Panc1 (cell line): ENCODE measurements around the gene OGG1. TPM values are rescaled to one million over a fixed set of nuclear protein-coding genes. Genes with fewer than 3 reads are reported as not detected.

ENCODE experiments used
- ATAC-seq: fragments of 200-7000 bp; cut with Tn5 transposase; 2 replicates; pipeline ENCODE4 v1.9.1; 2020; ENCODE audit warnings: mild to moderate bottlenecking, moderate library complexity
- BruUV-seq: library from RNA; stranded (reverse); fragments of 400-500 nt; replicated peaks from 2 replicates; lab custom pipeline; 2021; lab: Mats Ljungman, UMichigan
- CTCF ChIA-PET: fragments of 300-600 bp; sonication (Branson Sonifier 250); formaldehyde crosslinking; loops from one replicate; lab custom pipeline; 2022; ENCODE audit warnings: antibody characterized with exemption; lab: Charles Lee
- POLR2A ChIA-PET: fragments of 300-600 bp; sonication (Branson Sonifier 250); formaldehyde crosslinking; loops from one replicate; lab custom pipeline; 2022; ENCODE audit warnings: antibody characterized with exemption; lab: Charles Lee
- DNase-seq: peaks from one replicate; pipeline ENCODE4 v3.0.0-alpha.2; 2010; ENCODE audit warnings: low read depth, low spot score
- H3K27ac ChIP-seq: 2 replicates; pipeline ENCODE4 v1.5.1; 2011; ENCODE audit warnings: mild to moderate bottlenecking, low read length, inconsistent platforms
- H3K27me3 ChIP-seq: fragments of 200-500 bp; sonication (Bioruptor generic); 2 replicates; pipeline ENCODE4 v1.6.0; 2014; ENCODE audit warnings: low read length, inconsistent platforms; ENCODE audit not compliant: control insufficient read depth, insufficient read depth
- H3K36me3 ChIP-seq: fragments of 200-500 bp; sonication (Bioruptor generic); 2 replicates; pipeline ENCODE4 v1.5.1; 2014; ENCODE audit warnings: inconsistent platforms, mild to moderate bottlenecking, low read length, moderate library complexity; ENCODE audit not compliant: control insufficient read depth, insufficient read depth
- H3K4me1 ChIP-seq: 2 replicates; pipeline ENCODE4 v1.5.1; 2011; ENCODE audit warnings: inconsistent platforms, mild to moderate bottlenecking, low read length, moderate library complexity; ENCODE audit not compliant: control insufficient read depth, insufficient read depth
- H3K4me3 ChIP-seq, 2 experiments: 2 replicates each; pipeline ENCODE4 v1.5.1; 2011 to 2012; ENCODE audit warnings: low read depth in 2 of 2, low read length in 2 of 2, mild to moderate bottlenecking in 2 of 2, inconsistent platforms in 1 of 2, moderate library complexity in 1 of 2
- H3K9me3 ChIP-seq: fragments of 200-500 bp; sonication (Bioruptor generic); 2 replicates; pipeline ENCODE4 v1.5.1; 2014; ENCODE audit warnings: low read depth, mild to moderate bottlenecking, inconsistent platforms, low read length, moderate library complexity; ENCODE audit not compliant: control insufficient read depth, insufficient read depth
- CTCF ChIP-seq: fragments of 450-650 bp; IDR thresholded peaks from 2 replicates; pipeline ENCODE4 v1.5.1; 2017; ENCODE audit warnings: mild to moderate bottlenecking
- POLR2AphosphoS5 ChIP-seq: IDR thresholded peaks from 2 replicates; pipeline ENCODE4 v1.6.1; 2012; ENCODE audit warnings: mild to moderate bottlenecking, low read depth, low read length, moderate library complexity
- SIN3A ChIP-seq: IDR thresholded peaks from 2 replicates; pipeline ENCODE4 v1.6.1; 2012; ENCODE audit warnings: low read depth, mild to moderate bottlenecking, low read length, moderate library complexity, borderline replicate concordance; ENCODE audit not compliant: insufficient read depth
- TCF7L2 ChIP-seq: IDR thresholded peaks from 2 replicates; pipeline ENCODE4 v1.6.1; 2011; ENCODE audit warnings: mild to moderate bottlenecking, low read depth, low read length, inconsistent platforms
- in situ Hi-C: cut with HindIII; loops from 2 replicates; pipeline ENCODE4 v1.10.0; 2016; ENCODE audit warnings: low sequenced_read_pairs, low pct_unique_long_range_greater_than_20kb
- intact Hi-C: fragments of 100-400 bp; cut with micrococcal nuclease; formaldehyde crosslinking; loops from one replicate; pipeline ENCODE4 v1.10.0; 2022; ENCODE audit not compliant: unreplicated experiment
- total RNA-seq: library from RNA; stranded (reverse); gene quantifications from one replicate; pipeline ENCODE4 v1.2.1, GENCODE V29; 2021; ENCODE audit not compliant: unreplicated experiment
- TF ChIP-seq, protein P1 (sequence below), 2 experiments: IDR thresholded peaks; 2 replicates each; pipeline ENCODE4 v1.6.1; 2011 to 2012; ENCODE audit warnings: low read depth in 2 of 2, control low read depth in 1 of 2, low read length in 1 of 2, mild to moderate bottlenecking in 1 of 2, moderate library complexity in 1 of 2; ENCODE audit not compliant: insufficient read depth in 1 of 2

OGG1 gene
- total RNA-seq, 1 experiment from 2014 or later = 32.5 TPM

GRCh38 chr3:9717563-9717962 is 32.2 kb upstream of the OGG1 start:
- H3K27me3 ChIP-seq = no peaks in the 10 kb centered on the region; the same call in 1 of the 2 replicates
- no peaks in the 10 kb centered on the region for H3K36me3 ChIP-seq
- H3K4me1 ChIP-seq = 0 out of 2 replicates have a peak, but pooled peaks cover 4% of the 10 kb centered on the region
- H3K9me3 ChIP-seq = no peaks in the 10 kb centered on the region
- intact Hi-C loops (no loop called here), in situ Hi-C loops (no loop called here)
- BruUV-seq = no TSS peak
- H3K4me3 ChIP-seq = no peak overlapping the region
- ATAC-seq = no peak
- ChIA-PET POLR2A (no interaction called here), CTCF (no interaction called here)
- no peak for DNase-seq
- TF ChIP-seq SIN3A (no peak), POLR2AphosphoS5 (no peak)
- TF ChIP-seq, protein P1, sequence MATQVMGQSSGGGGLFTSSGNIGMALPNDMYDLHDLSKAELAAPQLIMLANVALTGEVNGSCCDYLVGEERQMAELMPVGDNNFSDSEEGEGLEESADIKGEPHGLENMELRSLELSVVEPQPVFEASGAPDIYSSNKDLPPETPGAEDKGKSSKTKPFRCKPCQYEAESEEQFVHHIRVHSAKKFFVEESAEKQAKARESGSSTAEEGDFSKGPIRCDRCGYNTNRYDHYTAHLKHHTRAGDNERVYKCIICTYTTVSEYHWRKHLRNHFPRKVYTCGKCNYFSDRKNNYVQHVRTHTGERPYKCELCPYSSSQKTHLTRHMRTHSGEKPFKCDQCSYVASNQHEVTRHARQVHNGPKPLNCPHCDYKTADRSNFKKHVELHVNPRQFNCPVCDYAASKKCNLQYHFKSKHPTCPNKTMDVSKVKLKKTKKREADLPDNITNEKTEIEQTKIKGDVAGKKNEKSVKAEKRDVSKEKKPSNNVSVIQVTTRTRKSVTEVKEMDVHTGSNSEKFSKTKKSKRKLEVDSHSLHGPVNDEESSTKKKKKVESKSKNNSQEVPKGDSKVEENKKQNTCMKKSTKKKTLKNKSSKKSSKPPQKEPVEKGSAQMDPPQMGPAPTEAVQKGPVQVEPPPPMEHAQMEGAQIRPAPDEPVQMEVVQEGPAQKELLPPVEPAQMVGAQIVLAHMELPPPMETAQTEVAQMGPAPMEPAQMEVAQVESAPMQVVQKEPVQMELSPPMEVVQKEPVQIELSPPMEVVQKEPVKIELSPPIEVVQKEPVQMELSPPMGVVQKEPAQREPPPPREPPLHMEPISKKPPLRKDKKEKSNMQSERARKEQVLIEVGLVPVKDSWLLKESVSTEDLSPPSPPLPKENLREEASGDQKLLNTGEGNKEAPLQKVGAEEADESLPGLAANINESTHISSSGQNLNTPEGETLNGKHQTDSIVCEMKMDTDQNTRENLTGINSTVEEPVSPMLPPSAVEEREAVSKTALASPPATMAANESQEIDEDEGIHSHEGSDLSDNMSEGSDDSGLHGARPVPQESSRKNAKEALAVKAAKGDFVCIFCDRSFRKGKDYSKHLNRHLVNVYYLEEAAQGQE (IDR thresholded peaks at IDR 0.05; ENCODE audit: insufficient read depth in 1 of 2, low read depth in 2 of 2, low read length in 1 of 2) = no peak
- H3K27ac ChIP-seq = no peak overlapping the region

GRCh38 chr3:9718118-9718517 is 31.6 kb upstream of the OGG1 start:
- CTCF ChIA-PET = no interaction called here
- DNase-seq = no peak
- POLR2A ChIA-PET = no interaction called here
- intact Hi-C loops = no loop called here
- H3K4me1 ChIP-seq = 0 out of 2 replicates have a peak, but pooled peaks cover 4% of the 10 kb centered on the region
- H3K27me3 ChIP-seq = no peaks in the 10 kb centered on the region; the same call in 1 of the 2 replicates
- H3K9me3 ChIP-seq = no peaks in the 10 kb centered on the region
- no peak overlapping the region for H3K4me3 ChIP-seq
- no peak overlapping the region for H3K27ac ChIP-seq
- no peak for ATAC-seq
- no TSS peak for BruUV-seq
- in situ Hi-C loops = no loop called here
- no peaks in the 10 kb centered on the region for H3K36me3 ChIP-seq
- TF ChIP-seq CTCF (no peak), TCF7L2 (no peak), SIN3A (no peak), POLR2AphosphoS5 (no peak)
- TF ChIP-seq, protein P1 (IDR thresholded peaks at IDR 0.05; ENCODE audit: insufficient read depth in 1 of 2, low read depth in 2 of 2, low read length in 1 of 2) = no peak
